ENCODE measurements around the gene PPP1R37. TPM values are rescaled to one million over a fixed set of nuclear protein-coding genes. Genes with fewer than 3 reads are reported as not detected.

The PPP1R37 gene
- total and polyA plus RNA-seq, 2 donors (not counting 3 experiments of a cell fraction or from before 2014, with no cell fraction given): 16.2 to 27.1 TPM

DNA sequence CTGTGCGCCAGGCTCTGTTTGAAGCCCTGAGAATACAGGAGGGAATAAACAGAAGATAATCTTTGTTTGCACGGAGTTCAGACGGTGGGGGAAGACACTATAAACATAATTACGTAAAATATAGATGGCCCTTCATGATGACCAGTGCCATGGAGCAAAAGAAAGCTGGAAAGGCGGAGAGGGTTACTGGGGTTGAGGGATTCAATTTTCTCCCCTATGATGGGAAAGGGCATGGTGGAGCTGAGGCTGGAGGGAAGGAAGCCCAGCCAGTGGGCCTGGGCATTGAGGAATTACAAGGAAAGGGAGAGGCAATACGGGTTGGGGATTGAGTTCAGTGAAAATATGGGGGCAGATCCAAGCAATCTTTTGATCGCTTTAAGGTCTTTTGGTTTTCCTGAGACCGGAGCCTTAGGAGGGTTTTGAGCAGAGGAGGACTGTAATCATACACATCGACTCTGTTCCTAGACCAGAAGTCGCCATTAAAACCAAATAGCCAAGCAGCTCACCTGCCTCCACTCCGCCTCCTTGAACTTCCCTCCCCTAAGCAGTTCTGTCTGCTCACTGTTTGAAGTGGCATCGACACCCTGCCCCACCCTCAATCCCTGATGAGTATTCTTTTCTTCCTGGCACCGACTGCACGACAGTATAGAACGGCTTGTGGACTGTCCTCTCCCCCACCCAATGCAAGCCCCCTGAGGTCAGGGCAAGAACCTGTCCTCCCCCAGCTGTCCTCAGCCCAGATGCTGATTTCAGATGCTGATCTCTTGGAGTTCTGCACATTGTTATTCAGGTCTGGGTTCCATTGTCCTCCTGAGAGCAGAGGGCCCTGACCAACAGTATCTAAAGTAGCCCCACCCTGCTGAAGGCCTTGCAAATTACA is 15.9 kb upstream of the PPP1R37 start:
- no TSS peak for BruUV-seq (replicated peaks)
- Histone ChIP-seq H3K9ac (replicated peaks; ENCODE audit: extremely low read depth, insufficient read depth, low read length) (peak overlapping the region; percentile 58), H3K9me1 (replicated peaks; ENCODE audit: control insufficient read depth, extremely low read depth, insufficient read depth, low read length) (no peaks in the 10 kb centered on the region), H3K4me2 (ENCODE audit: insufficient read depth, low read length) (peak overlapping the region; percentile 83), H3K9me3 (replicated peaks; ENCODE audit: control insufficient read depth, insufficient read depth, low read length) (no peaks in the 10 kb centered on the region), H2AFZ (ENCODE audit: low read depth, low read length) (peak overlapping the region; percentile 84), H3K27me3 (ENCODE audit: control insufficient read depth in 2 of 2, insufficient read depth in 2 of 2, low read length in 2 of 2) (no peaks in the 10 kb centered on the region), H3K4me3 (replicated peaks in 1 of 3; ENCODE audit: insufficient read depth in 1 of 3, low read depth in 1 of 3, low read length in 3 of 3) (peak overlapping the region in 1 of 3 experiments; percentile 33), H3K79me2 (ENCODE audit: control insufficient read depth, insufficient read depth, low read length) (peaks cover 30% of the 10 kb centered on the region), H3K4me1 (ENCODE audit: control insufficient read depth, extremely low read depth, insufficient read depth, low read length) (peaks cover 16% of the 10 kb centered on the region), H3K36me3 (ENCODE audit: control insufficient read depth in 2 of 2, extremely low read depth in 1 of 2, insufficient read depth in 2 of 2, low read length in 2 of 2) (peaks cover 0 to 4% of the 10 kb centered on the region in 2 experiments), H3K27ac (ENCODE audit: insufficient read depth, low read depth, low read length) (no peak overlapping the region), H4K20me1 (replicated peaks; ENCODE audit: control insufficient read depth, extremely low read depth, insufficient read depth, low read length) (no peaks in the 10 kb centered on the region)
- ChIA-PET CTCF (interaction anchor here (0.6 kb wide), 1 partner anchor 18 kb away, joined by 3 read pairs; no protein-coding TSS in a partner anchor), POLR2A (no interaction called here)
- dilution Hi-C loops (cut with MboI; ENCODE audit: extremely low pct_ligation_motif_present, low sequenced_read_pairs) (no loop called here), intact Hi-C loops (cut with micrococcal nuclease) (loop anchor here (5.0 kb wide), 1 partner anchor 40 kb away; the partner anchor contains the start of gene CLASRP)
- FAIRE-seq (no peak), DNase-seq (ENCODE audit: low read depth, low spot score) (no peak)
- TF ChIP-seq FOS (IDR thresholded peaks at IDR 0.05; ENCODE audit: borderline replicate concordance, insufficient read depth, low read length) (no peak), EZH2 (IDR thresholded peaks at IDR 0.05; ENCODE audit: borderline replicate concordance, low read depth, low read length, severe bottlenecking) (no peak), POLR2A (IDR thresholded peaks at IDR 0.05; ENCODE audit: low read depth, low read length) (no peak), MYC (IDR thresholded peaks at IDR 0.05; ENCODE audit: low read depth, low read length) (no peak), GATA2 (IDR thresholded peaks at IDR 0.05; ENCODE audit: insufficient read depth, insufficient read length, low read depth, low read length) (no peak), POLR2AphosphoS5 (IDR thresholded peaks at IDR 0.05; ENCODE audit: insufficient read depth, low read depth, low read length) (no peak), JUN (IDR thresholded peaks at IDR 0.05; ENCODE audit: borderline replicate concordance, insufficient read depth, insufficient read length, low read depth) (no peak)
- TF ChIP-seq, protein P1, sequence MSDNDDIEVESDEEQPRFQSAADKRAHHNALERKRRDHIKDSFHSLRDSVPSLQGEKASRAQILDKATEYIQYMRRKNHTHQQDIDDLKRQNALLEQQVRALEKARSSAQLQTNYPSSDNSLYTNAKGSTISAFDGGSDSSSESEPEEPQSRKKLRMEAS (IDR thresholded peaks at IDR 0.05; ENCODE audit: insufficient read depth, insufficient read length): no peak
- TF ChIP-seq, protein P2, sequence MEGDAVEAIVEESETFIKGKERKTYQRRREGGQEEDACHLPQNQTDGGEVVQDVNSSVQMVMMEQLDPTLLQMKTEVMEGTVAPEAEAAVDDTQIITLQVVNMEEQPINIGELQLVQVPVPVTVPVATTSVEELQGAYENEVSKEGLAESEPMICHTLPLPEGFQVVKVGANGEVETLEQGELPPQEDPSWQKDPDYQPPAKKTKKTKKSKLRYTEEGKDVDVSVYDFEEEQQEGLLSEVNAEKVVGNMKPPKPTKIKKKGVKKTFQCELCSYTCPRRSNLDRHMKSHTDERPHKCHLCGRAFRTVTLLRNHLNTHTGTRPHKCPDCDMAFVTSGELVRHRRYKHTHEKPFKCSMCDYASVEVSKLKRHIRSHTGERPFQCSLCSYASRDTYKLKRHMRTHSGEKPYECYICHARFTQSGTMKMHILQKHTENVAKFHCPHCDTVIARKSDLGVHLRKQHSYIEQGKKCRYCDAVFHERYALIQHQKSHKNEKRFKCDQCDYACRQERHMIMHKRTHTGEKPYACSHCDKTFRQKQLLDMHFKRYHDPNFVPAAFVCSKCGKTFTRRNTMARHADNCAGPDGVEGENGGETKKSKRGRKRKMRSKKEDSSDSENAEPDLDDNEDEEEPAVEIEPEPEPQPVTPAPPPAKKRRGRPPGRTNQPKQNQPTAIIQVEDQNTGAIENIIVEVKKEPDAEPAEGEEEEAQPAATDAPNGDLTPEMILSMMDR (IDR thresholded peaks at IDR 0.05; ENCODE audit: extremely low read depth in 1 of 2, insufficient read depth in 1 of 2, low read depth in 1 of 2, low read length in 2 of 2): no peak

All from endothelial cell of umbilical vein (primary cell).